Psoas muscle (tissue), 8 donors: ENCODE data around the gene VPS51. TPM values are rescaled to one million over a fixed set of nuclear protein-coding genes. Genes with fewer than 3 reads are reported as not detected.

Experiments
- ATAC-seq, 4 donors: fragments of 200-7000 bp; cut with Tn5 transposase; one replicate each; pipeline ENCODE4 v1.9.1; 2020; ENCODE audit warnings: moderate library complexity in 3 of 4, mild to moderate bottlenecking in 2 of 4
- DNase-seq, 2 donors: peaks; one replicate each; pipeline ENCODE4 v3.0.0-alpha.2; 2020
- H3K27ac ChIP-seq: fragments of 200-600 bp; one replicate; pipeline ENCODE4 v1.8.0; 2022
- H3K27me3 ChIP-seq, 3 donors: fragments of 200-600 bp in 1 of 3; one replicate each; pipeline versions ENCODE4 v1.6.1 to v1.8.0; 2013 to 2022; ENCODE audit warnings: low read length in 2 of 3, mild to moderate bottlenecking in 2 of 3, moderate library complexity in 1 of 3; ENCODE audit not compliant: insufficient read depth in 3 of 3
- H3K36me3 ChIP-seq, 2 donors: fragments of 200-600 bp in 1 of 2; one replicate each; pipeline versions ENCODE4 v1.6.1 to v1.8.0; 2013 to 2022; ENCODE audit warnings: low read depth in 1 of 2, mild to moderate bottlenecking in 1 of 2, moderate library complexity in 1 of 2; ENCODE audit not compliant: insufficient read depth in 1 of 2
- H3K4me1 ChIP-seq: fragments of 200-600 bp; one replicate; pipeline ENCODE4 v1.8.0; 2022
- H3K4me3 ChIP-seq: fragments of 200-600 bp; one replicate; pipeline ENCODE4 v1.8.0; 2022; ENCODE audit warnings: mild to moderate bottlenecking
- H3K9me3 ChIP-seq: fragments of 200-600 bp; one replicate; pipeline ENCODE4 v1.8.0; 2022
- CTCF ChIP-seq: fragments of 200-600 bp; IDR thresholded peaks from one replicate; pipeline ENCODE4 v1.8.0; 2022; ENCODE audit warnings: antibody characterized with exemption
- WGBS, 3 donors: extraction: QIAGEN DNeasy Blood & Tissue Kit; methylation state at CpG; one replicate each; pipeline versions ENCODE4 v1.1.6 to v1.1.7; 2013; 5-methylcytosine and 5-hydroxymethylcytosine counted together
- intact Hi-C, 2 donors: fragments of 100-400 bp; cut with DNase I; formaldehyde crosslinking; loops; one replicate each; pipeline versions ENCODE4 v1.11.0 to v1.14.2; 2022
- polyA plus RNA-seq, 3 donors: library from polyadenylated mRNA; stranded (reverse); fragments of 200-250 nt; gene quantifications; one replicate each; pipeline ENCODE4 v1.2.3, GENCODE V29; 2013
- total RNA-seq, 4 donors: library from RNA; stranded (reverse); fragmentation: NEBNext Ultra II Directional in 2 of 4; extraction: Animal tissue kit (Norgen Biotek cat#: 25700) in 2 of 4; gene quantifications; one replicate each; pipeline versions ENCODE4 v1.2.1 to v1.2.4, GENCODE V29; 2021 to 2023
- donor health status: healthy with polysubstance abuse.
- donor health status: DM: no; HTN: no; CAD: no; lungs with moderate emphysema.
- donor health status: Bipolar disorder and iron deficiency.
- donor health status: healthy.
- donor health status: DM: yes; HTN: yes; CAD: no.
- donor health status: DM: no; HTN: no; CAD: no.
- donor health status: DM: no; HTN: no; CAD: no.
- donor health status: DM: yes; HTN: yes; CAD: no.

The VPS51 gene
- total and polyA plus RNA-seq, 7 donors, result 60.3 to 110 (median 90.5) TPM

- DNase-seq, result no peak
- peak overlapping the region; percentile 96 for H3K27ac ChIP-seq
- intact Hi-C loops, result no loop called here
Measured at GRCh38 chr11:65132238-65132987, 36.4 kb downstream of the VPS51 start.

DNA sequence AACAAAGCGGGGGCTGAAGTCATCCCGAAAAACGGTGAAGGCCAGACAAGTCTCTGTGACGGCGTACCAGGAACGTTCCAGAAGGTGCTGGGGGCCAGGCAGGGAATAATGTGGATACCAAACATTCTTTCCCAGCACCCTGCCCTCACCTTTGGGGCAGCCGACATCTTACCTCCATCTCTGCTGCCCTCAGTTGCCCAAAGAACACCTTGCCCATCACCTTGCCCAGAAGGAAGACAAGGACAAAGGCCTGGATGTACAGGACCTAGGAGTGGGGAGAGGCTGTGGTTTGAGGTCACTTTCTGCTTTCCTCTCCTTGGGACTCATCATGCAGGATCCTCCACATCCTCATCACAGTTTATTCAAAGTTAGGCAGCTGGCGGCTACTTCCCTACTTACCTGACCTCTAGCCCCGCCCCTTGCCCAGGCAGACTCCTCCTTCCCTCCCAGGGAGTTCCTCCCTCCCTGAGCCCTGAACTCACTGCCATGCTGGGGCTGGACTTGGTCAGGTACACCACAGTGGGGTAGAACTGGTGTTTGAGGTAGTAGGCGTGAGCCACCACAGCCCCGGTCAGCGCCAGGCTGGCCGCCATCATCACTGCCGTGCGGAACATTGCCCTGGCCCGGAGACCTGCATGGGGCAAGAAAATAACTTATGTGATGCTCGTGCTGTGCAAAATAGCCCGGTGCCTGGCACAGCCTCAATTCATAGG lies 37.1 kb downstream of the VPS51 start:
- Histone ChIP-seq H3K27ac (peak overlapping the region; percentile 96), H3K4me1 (peaks cover 30% of the 10 kb centered on the region), H3K4me3 (peak overlapping the region; percentile 98), H3K27me3 (no peaks in the 10 kb centered on the region), H3K36me3 (peaks cover 3 to 51% of the 10 kb centered on the region in 2 donors), H3K9me3 (no peaks in the 10 kb centered on the region)
- no peak for TF ChIP-seq CTCF
- ATAC-seq, result no peak
- WGBS, 3 donors, result 40 to 43% (median 42%) methylated on average over 18 of the region's 18 CpGs
- no peak for DNase-seq
- intact Hi-C loops, result no loop called here

More at GRCh38 chr11:65132238-65132987, 36.4 kb downstream of the VPS51 start:
- ATAC-seq, result no peak
- peaks cover 3 to 58% of the 10 kb centered on the region in 2 donors for H3K36me3 ChIP-seq
- no peak for TF ChIP-seq CTCF
- no peaks in the 10 kb centered on the region for H3K9me3 ChIP-seq
- 59 to 67% (median 64%) methylated on average over 10 of the region's 10 CpGs for WGBS, 3 donors
- H3K27me3 ChIP-seq, result no peaks in the 10 kb centered on the region
- H3K4me3 ChIP-seq, result peak overlapping the region; percentile 98
- H3K4me1 ChIP-seq, result peaks cover 30% of the 10 kb centered on the region

DNA sequence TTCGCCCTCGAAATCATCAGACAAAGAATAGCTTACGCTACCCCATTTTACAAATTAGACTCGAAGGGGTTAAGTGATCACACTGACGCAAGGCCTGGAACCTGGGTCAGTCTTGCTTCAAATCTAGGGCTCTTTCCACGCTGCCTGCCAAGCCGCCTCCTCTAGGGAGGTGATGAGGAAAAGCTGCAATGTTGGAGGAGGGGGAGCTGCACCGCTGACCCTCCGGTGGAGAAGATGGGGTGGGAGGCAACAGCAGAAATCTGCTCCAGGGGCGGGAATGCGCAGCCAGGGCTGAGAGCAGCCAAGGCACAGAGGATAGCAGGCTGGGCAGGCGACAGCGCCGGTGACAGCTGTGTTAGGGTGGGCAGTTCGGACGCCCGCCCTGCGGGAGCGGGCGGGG lies 37.7 kb downstream of the VPS51 start:
- peaks cover 3 to 45% of the 10 kb centered on the region in 2 donors for H3K36me3 ChIP-seq
- DNase-seq (peak; percentile 69 to 84), ATAC-seq (no peak)
- intact Hi-C loops, result loop anchor here in 1 of 2 donors (2.0 kb wide), 1 partner anchor 47 kb away; the partner anchor contains the start of gene CAPN1
- peak overlapping the region; percentile 96 for H3K27ac ChIP-seq
- TF ChIP-seq CTCF, result no peak
- peak overlapping the region; percentile 98 for H3K4me3 ChIP-seq
- H3K27me3 ChIP-seq, result no peaks in the 10 kb centered on the region
- peaks cover 30% of the 10 kb centered on the region for H3K4me1 ChIP-seq
- H3K9me3 ChIP-seq, result no peaks in the 10 kb centered on the region
- 1 to 2% (median 2%) methylated on average over 18 to 20 of the region's 20 CpGs for WGBS, 3 donors

DNA sequence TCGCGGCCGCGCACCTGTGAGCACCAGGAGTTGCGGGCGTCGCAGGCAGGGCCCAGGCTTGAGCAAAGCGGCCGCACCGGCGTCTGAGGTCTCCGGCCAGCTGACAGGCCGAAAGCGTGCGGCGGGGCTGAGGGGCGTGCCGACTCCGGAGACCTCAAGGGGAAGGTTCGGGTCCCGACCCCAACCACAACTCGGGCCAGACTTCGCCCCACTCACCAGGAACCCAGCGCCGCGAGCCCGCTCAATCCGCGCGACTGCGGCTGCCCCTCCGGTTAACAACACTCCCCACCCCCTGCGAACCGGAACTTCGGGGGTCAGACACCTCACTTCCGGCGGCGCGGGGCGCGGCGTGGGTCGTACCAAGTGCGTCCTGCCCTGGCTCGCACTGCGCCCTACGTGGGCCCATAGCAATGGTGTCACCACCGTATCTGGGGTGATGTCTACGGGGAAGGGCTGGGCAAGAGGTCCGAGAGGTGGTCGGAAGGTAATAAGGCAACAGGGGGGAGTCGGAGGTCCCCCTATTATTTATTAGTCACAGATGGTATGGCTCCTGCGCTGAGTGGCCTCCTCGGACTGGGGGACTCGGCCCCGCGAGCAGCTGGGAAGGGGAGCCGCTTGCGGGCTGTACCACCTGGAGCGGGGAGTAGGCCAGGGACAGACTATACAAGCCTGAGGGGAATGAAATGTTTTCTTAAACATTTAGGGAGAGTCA lies 38.4 kb downstream of the VPS51 start, which contains the start of gene SYVN1:
Gene SYVN1 (minus strand): TSS at position 280 of the 712 bp plus-strand sequence. CDS start 918 bp downstream, outside the sequence.
- peak within 1 kb of the TSS; percentile 96 for H3K27ac ChIP-seq
- H3K27me3 ChIP-seq, result no peaks in the 10 kb centered on the region
- intact Hi-C loops, result loop anchor here in 1 of 2 donors (2.0 kb wide), 1 partner anchor 46 kb away; the partner anchor contains the start of gene CAPN1
- peaks cover 3 to 38% of the 10 kb centered on the region in 2 donors for H3K36me3 ChIP-seq
- no peaks in the 10 kb centered on the region for H3K9me3 ChIP-seq
- H3K4me3 ChIP-seq, result peak within 1 kb of the TSS; percentile 98
- peaks cover 30% of the 10 kb centered on the region for H3K4me1 ChIP-seq
- ATAC-seq, result peak; percentile 87 to 91 (median 90)
- WGBS, 3 donors, result 0 to 1% (median 1%) methylated on average over 53 to 60 of the region's 60 CpGs
- TF ChIP-seq CTCF, result no peak
- peak; percentile 91 to 96 for DNase-seq
